GM15510 (cell line): Measurements from ENCODE around the gene PDE4D.

Source experiments
- POLR2A ChIP-seq: IDR thresholded peaks from 3 replicates; pipeline ENCODE4 v1.6.1; 2011; ENCODE audit warnings: borderline replicate concordance; ENCODE audit not compliant: insufficient read length; ENCODE audit errors: extremely low read depth

The PDE4D gene

GRCh38 chr5:59893429-59894227 lies at the start of gene PDE4D:
Gene PDE4D (minus strand): TSS chr5:59893726.
- no peak for TF ChIP-seq POLR2A

- TF ChIP-seq POLR2A = no peak
These were observed 44.1 kb upstream of the PDE4D start for GRCh38 chr5:59937633-59938032.

DNA sequence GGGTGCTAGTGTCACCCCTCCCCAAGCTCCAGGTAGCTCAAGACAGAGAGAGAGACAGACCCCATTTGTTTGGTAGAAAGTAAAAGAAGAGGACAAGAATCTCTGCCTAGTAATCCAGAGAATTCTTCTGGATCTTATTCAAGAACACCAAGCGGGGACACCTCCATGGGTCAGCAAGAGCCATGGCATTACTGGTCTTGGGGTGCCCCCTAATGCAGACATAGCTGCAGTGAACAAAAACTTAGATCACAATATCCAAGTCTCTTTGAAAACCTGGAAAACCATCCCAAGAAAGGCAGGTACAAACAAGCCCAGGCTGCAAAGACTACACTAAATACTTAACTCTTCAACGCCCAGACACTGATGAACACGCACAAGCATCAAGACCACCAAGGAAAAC lies 29.9 kb upstream of the PDE4D start:
- TF ChIP-seq POLR2A = no peak

GRCh38 chr5:59922220-59922619 lies 28.7 kb upstream of the PDE4D start:
- no peak for TF ChIP-seq POLR2A

GRCh38 chr5:59921816-59922215 lies 28.3 kb upstream of the PDE4D start:
- TF ChIP-seq POLR2A = no peak

DNA sequence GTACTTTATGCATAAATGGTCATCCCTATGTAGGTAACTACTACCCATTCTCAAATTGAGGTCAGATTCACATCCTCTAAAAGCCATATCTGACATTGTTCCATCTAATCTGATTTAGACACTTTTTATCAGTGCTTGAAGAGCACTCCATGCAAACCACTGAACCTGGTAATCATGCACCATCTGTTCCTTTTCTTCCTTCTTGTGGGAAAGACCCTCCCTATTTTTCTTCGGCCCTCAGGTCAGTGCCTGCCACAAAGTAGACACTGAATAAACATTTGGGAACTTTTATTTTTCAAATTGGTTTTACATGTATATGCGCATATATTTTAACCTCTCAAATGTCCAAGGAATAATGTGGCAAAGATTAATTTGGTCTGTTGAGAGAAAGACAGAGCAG lies 26.0 kb upstream of the PDE4D start:
- no peak for TF ChIP-seq POLR2A

DNA sequence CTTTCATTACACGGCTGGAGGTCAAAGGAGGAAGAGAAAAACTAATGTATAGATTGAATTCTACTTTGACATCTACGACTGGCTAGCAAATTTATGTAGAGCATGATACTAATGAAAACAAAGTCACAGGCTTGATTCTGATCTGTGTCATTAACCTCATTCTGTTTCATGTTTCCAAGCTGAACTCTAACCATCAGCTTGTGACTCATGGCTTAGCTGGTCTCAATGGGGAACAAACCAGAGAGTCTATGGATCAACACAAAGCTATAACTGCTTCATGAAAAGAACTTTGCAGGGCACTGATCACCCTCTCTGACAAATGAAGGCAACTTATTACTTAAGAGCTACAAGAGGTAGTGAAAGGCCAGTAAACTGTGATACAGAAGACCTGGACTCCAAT lies 23.6 kb upstream of the PDE4D start:
- TF ChIP-seq POLR2A = no peak

GRCh38 chr5:59905188-59905587 lies 11.7 kb upstream of the PDE4D start:
- TF ChIP-seq POLR2A = no peak

DNA sequence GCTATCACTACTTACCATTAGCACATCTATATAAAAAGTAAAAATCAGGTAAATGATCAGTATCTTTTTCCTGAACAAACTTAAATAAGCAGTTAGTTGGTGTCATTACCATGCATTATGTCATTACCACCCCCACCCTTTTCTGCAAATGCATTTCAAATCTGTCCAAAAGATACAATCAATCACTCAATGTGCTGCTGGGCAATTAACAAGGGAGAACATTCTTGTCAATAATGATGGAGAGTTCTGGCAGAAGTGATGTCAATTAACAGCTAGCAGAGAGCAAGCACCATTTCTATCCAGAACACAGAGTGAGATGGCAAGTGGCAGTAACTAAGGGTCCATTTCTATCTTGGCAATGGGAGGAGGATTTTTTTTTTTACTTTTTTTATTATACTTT lies 3.5 kb upstream of the PDE4D start:
- TF ChIP-seq POLR2A = no peak

- TF ChIP-seq POLR2A = no peak
These were observed 1.4 kb downstream of the PDE4D start for GRCh38 chr5:59891962-59892643.

DNA sequence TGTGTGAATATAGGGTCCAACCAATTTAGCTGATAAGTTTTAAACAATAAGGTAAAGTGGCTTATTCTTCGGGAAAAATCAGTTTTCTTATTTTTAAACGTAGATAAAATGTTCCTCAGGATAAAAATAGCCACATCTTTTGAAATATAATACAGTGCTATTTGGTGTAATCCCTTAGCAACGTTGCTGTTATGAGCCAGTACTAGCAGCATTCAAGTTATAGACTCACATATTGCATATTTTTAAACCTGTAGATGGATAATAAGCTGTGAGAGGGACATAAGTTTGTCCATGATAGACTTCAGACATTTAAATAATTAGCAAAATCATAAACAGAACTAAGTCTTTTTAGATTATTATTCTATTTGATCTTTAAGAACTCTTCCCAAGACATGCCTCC lies 6.3 kb downstream of the PDE4D start:
- no peak for TF ChIP-seq POLR2A

DNA sequence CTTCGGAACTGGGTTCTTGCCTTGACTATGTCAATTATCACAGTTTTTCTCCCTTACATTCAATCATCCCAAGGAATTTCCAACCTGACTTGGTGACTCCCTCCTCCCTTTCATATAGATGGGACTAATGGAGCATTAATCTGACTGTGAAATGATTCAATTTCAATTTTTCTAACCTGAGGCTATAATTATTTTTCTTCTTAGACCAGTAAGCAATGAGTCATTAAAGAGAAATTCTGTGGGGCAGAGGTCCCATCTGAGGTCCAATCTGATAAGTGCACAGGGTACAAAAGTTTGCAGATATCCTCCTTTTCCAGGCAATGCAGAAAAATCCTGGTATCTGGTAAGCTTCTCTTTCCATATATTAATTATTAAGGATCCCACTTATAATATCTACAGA lies 18.9 kb downstream of the PDE4D start:
- no peak for TF ChIP-seq POLR2A

DNA sequence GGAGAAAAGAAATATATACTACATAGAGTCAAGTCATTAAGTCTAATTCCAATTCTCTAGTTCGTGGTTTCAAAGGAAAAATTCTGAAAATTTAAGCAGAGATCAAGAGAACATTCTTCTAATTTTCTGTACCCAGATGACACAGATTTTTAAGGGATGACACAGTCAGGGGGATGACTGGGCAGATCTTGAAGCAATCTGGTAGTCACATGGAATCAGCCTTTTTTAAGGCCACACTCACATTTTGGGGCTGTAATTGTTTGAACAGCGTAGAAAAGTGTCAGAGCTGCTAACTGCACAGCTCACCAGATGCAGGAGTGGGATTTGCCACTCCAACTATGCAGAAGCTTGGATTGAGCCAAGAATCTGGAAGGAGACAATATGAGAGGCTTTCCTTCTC lies 20.4 kb downstream of the PDE4D start:
- TF ChIP-seq POLR2A = no peak

- TF ChIP-seq POLR2A = no peak
These were observed 26.9 kb downstream of the PDE4D start for GRCh38 chr5:59866661-59867060.

- no peak for TF ChIP-seq POLR2A
These were observed 28.8 kb downstream of the PDE4D start for GRCh38 chr5:59864718-59865117.

DNA sequence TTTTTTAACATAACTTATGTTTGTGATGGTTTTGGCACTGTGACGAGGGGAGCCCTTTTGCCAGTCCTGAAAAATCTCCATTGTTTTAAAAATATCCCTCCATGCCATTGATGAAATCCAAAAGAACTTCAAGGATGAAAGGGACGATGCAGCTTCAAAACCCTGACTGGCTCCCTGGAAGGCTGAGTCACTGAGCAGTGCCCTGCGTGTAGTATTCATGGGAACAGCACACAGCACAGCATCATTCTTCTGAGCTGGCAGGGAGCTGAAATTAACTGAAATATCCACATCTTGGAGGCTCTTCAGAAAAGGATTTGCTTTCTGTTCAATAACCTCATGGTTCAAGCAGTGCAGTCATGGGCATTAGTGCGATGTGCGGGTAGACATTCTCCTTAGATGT lies 29.7 kb downstream of the PDE4D start:
- no peak for TF ChIP-seq POLR2A
